NCI-H226 (cell line): ENCODE measurements around the gene JAG1.
"Not testable (repeated sequence)": the region's sequence is repeated elsewhere in the genome, so short reads cannot be mapped to it uniquely, and the experiment has no call there.

Experiments
- DNase-seq: peaks from one replicate; pipeline ENCODE4 v3.0.0-alpha.2; 2015

Gene JAG1

DNA sequence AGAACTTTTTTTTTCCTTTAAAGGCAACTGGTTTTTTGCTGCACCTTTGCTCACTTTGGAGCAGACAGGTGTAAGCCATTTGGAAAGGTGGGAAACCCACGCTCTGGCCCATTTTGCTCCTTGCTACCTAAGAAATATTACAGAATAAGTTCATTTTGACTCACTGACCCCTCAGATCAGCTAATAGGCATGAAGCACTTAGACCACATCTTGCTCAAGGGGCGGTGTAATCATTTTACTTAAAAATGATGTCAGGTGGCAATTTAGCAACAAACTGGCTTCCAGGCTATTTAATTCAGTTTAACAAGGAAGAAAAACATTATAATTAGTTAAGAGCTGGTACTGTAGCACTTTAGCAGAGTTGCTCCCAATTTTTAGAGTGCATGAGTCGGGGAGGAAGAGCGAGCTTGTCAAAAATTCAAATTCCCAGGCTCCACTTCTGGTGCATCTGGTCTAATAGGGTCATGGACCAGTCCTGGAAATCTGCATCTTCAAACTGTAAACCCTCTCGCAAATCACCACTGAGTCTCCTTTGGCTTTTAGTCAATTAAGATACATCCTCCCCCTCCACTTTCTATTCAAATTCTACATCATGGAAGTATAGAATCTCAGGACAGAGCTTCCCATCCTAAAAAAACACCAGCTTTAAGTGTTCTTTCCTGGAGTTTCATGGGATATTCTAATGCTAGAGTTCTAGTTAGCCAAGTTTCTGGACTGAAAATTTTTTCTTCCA, 38.2 kb downstream of the JAG1 start:
- DNase-seq = no peak

DNA sequence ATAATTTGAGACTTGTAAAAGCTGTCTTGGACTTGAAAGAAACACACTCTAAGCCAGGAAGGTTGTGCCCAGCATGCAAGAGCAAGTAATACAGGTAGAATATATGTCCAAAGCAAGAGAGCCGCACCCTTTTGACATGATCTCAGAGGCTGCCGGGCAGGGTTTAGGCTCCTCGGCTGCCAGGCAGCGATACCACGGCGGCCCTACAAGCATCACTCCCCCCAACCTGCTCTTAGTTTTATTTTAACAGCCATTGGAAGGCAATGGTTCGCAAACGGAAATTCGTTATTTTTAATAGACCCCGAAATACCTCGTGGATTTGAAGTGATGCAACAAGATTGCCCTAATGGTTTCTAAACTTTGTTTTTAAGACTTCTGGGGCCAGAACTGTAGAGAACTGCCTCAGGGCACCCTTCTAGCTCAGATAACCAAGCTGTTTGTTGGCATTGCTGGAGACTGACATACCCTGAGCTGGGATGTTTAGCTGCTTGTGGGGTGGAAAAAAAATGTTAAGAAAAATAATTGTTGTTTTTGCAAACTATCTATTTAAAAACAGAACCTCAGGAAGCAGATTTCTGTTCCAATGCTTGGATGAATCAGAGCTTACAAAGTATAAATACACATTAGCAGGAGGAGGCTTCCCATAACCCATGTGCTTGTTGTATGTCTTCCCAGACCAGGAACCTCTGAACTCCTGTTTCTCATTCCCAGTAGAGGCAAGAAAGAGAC, 39.0 kb downstream of the JAG1 start:
- no peak for DNase-seq

DNA sequence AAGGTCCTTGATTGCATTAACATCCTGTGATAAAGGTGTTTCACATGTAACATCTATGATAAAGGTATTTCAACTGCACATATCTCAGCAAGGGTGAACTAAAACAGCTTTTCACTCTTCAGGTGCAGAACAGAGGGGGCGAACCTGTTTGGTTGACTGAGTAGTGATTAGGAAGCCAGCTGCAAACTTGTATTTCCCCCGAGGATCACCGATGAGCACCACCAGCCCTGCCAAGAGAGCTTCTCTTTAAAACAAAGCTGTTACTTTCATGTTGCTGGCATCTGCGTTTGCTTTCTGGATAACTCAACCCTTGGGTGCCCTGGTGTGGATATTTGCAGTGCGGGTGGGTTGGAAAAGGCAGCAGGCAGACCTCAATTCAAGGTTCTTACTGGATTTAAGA, 39.6 kb downstream of the JAG1 start:
- no peak for DNase-seq

DNA sequence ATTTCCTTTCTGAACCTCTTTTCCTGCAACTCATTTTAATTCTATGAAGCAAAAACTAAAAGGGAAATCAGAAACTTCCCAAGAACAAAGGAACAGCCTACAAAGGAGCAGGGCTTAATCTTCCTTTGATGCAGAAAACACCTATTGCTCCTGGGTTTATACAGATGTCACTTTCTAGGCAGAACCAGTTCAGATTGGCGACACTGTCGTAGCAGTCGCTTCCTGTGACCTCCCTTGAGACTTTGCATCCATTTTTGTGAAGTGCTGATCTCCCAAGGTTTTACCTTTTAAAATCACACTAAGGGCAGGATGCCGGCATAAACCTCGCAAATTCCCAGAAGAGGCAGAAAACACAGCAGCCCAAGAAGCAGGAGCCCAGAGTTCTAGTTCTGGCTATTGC, 40.1 kb downstream of the JAG1 start:
- no peak for DNase-seq

DNA sequence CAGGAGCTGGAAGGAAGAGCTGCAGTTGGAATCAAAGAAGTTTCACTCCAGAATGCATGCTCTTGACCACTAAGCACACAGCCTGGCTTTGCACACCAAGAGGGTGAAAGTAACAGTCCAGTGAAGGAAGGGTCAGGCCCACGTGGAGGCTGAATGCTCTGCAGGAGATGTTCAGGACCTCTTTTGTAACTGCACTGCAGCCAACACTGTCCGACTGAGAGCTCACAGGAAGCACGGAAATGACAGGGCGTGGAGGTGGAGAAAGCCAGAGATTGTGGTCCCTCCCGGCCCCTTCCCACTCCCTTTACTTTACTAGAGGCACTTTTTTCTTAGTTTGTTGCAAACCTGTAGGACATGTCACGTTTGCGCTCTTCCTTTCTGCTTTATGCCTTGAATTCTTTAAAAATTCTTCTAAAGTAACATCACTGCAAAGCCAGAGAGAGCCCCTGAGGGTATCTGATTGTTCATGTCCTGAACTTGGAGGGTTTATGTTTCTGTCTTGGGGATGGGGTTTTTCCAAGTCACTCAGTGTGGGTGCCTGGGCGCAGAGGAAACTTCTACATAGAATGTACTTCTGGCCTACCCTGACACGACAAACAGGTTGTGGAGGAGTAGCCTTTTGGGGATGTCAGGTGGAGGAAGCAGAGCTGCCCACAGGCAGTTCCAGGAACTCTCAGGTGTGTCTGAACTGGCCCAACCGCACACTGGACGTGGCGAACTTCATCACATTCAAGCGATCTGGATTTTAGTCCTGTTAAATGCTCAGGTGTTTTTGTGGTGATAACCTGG, 40.9 kb downstream of the JAG1 start:
- DNase-seq = no peak

DNA sequence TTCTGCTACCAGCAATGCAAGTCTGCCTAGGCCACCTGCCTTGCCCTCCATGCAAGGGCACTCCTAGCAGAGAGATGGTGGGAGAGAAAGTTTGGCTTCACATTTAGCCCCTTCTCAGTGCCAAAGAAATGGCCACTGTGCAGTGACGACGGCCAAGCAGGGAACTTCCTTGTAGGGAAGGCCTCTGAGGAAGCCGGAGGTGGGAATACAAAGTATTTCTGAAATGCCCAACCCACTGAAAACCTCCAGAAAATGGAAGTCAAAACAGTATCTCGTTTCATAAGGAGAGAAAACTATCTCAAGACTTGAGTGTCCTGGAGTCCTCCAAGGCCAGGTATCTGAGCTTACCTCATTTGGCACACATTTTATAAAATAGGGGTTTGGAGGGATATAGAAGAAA, 42.7 kb downstream of the JAG1 start:
- no peak for DNase-seq

DNA sequence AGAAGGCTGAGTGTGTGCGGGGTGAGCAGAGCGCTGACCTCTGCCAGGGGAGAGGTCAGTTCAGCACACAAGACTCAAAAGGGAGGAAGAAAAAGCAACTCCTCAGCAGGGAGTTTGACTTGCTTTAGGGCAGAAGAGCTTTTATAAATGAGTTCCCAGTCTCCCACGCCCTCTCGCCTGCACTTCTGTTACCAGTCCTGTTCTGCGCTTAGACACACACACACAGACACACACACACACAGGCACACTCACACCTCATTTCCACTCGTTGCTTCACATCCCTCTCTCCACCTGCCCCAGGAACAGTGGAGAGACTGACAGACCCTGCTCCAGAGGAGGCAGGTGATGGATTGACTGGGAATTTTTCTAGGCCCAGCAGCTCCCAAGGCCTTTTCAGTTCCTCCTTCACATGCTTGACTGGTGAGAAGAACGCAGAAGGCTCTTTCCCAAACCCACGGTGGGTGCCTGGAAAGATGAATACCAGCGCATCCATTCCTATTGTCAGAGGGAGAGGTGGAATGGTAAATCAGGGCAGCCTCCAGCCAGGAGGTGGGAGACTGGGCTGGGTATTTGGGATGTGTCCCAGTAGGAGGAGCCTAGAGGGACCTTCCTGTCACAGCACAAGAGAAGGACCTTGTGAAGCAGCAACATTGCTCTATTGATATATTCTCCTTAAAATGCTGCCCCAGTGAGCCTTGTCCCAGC, 43.7 kb downstream of the JAG1 start:
- DNase-seq = no peak

DNA sequence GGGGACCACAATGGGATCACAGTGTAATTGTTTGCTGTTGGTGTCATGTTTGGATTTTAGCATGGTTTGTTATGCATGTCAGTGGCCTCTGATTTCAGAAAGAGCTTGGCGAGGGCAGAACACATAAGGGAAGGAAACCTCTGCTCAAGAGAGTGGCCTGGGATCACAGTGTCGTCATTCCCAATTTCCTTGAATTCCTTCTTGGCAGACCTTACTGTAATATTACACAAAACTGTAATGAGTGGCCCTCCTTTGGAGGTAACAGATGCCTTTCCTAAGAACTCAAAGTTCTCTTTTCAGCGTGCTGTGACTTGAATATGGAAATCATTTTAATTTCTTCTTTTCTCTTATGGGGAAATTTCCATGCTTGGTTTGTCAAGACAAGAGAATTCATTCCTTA, 46.9 kb downstream of the JAG1 start:
- no peak for DNase-seq

DNA sequence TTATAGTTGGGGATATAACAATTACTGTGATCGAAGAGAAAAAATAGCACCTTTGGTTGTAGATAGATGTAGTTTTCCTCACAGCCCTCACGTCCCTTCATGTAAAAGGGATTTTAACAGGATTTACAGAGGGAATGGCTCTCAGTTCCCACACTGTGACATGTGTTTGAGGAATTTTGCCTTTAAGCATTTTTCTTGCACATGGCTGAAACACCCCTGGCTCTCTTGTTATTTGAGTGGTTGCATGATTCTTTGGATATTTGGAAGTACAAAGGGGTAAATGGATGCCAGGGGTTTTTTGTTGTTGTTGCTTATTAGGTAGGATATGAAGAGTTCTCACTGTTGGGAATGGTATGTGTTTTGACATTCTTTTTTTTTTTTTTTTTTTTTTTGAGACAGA, 48.2 kb downstream of the JAG1 start:
- DNase-seq = no peak

DNA sequence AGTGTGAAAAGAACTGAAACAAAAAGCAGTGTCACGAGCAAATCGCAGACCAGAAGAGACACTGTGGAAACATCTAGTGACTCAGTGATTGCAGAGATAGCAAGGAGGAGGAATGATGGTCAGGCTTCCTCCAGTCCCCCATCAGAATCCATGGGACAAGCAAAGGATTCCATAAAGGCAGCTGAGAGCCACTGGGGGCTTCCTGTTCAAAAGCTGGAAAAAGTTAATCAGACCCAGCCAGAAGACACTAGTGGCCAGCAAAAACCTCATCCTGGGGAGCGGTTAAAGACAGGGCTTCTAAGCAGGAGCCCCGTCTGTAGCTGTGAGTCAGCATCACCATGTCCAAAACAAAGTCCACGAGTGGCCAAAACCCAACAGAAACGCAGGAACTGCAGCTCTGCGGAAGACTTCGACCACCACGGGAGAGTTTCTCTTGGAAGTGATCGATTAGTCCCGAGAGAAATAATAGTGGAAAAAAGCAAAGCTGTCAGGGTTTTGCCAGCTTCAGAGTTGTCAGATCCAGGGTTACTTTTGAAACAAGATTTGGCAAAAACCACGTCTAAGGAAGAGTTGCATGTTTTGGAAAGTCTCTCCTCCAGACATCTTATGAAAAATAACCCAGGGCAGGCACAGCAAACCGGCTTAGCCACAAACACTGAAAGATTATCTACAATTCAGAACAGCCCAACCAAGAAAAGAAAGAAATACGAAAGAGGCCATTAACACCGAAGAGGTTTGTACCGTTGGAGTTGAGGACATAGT, 51.0 kb downstream of the JAG1 start:
- DNase-seq = no peak

DNA sequence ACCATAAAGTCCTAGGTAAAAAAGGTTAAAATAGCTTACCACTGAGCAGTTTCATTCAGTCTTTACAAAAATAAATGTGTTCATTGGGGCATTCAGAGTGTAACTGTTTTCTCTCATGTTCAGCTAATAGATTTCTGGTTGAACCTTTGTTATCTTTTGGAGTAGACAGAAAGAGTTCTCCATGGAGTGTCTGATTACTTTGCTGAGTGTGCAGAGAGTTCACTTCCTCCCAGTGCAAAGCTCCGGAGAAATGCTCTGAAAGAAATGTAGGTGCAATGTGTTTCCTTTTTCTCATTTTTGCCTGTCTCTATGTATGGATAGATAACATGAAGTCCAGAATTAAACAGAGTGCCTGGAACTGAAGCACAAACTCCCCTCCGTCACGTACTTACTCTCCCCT, 52.6 kb downstream of the JAG1 start:
- DNase-seq = no peak

DNA sequence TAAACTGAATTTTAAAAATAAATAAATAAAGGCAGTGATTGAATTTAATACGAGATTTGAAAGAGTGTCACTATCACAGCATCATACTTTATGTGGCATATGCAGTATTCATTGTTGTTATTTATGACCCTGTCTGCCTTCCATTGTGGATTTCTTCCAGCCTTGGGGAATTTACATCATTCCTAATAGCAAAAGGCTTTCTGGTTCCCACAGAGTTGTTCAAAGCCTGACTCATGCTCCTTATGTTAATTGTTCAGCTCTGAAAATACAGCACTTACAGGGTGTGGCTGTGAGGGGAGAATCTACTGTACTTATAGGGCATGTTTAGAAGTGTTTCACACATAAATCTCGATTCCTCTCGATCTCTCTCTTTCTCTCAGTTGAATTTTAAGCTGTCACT, 54.4 kb downstream of the JAG1 start:
- peak; percentile 34 for DNase-seq

DNA sequence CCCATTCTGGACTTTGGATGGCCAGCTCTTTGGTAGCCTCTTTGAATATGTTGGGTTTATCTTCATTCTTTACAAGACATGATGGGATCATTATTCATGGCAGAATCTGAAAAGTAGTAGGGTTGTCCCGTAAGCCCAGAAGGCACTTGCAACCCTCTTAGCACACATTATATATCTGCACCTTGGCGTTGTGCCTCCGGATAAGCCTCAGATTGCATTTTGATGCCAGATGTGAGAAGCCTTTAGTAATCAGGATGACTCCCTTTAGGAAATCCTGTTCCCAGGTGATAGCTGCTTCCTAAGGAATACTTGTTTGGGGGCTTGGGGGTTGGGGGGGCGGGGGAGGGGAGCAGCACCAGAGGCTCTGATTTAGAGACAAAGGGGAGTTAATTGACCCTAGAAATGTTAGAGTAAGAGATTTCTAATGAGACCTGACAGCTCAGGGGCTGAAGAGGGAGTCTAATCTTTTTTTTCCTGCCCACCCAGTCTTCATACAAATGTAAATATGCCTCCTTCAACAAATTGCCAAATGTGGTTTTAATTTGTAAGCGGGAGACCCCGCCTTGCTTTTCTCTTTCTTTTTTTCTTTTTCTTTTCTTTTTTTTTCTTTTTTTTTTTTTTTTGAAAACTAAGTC, 55.1 kb downstream of the JAG1 start:
- no peak for DNase-seq

DNA sequence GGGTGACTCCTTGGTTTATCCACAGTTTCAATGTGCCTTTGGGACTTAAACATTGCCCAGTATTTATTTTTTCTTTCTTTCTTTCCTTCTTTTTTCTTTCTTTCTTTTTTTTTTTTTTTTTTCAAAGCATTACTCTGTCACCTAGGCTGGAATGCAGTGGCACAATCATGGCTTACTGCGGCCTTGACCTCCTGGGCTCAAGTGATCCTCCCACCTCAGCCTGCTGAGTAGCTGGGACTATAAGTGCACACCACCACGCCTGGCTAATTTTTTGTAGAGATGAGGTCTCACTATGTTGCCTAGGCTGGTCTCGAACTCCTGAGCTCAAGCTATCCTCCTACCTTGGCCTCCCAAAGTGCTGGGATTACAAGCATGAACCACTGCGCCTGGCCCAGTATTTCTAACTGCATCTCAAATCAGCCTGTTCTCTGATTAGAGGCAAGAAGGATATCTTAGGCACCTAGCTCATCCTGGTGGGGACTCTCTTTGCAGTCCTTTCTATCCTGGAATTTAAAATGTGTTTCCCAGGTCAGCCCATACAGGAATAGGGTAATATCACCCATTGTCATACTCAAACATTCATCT, 56.2 kb downstream of the JAG1 start:
- DNase-seq = not testable (repeated sequence)

DNA sequence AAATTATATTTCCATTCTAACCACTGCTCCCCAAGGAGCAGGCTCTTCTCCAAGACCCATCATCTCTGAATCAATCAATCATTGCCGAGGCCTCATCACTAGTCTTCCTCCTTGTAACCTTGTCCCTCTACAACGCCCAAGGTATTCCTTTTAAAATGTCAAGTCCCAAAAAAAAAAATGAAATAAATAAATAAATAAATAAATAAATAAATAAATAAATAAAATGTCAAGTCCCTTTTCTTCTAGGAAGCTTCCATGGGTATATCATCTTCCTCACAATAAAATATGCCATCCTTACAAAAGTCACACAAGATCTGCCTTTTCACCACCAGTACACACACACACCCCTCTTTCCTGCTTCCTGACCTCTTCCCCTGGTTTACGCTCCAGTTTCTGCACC, 57.6 kb downstream of the JAG1 start:
- DNase-seq = no peak

DNA sequence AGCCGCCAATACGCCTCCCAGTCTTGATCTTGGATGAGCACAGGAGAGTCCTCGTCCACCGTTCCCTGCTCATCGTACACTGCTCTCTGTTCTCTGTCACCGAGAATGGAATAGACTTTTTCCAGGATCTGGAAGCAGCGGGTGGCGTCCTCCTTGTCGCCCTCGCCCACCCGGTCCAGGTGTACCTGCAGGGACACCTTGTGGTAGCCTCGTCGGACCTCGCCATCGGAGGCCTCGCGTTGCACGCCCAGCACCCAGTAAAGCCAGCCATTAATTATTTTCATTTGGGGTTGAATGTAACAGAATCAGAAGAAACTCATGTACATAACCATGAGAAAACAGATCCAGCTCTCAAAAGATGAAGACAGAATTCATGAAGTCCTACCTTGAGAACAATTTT, 59.9 kb downstream of the JAG1 start:
- no peak for DNase-seq

DNA sequence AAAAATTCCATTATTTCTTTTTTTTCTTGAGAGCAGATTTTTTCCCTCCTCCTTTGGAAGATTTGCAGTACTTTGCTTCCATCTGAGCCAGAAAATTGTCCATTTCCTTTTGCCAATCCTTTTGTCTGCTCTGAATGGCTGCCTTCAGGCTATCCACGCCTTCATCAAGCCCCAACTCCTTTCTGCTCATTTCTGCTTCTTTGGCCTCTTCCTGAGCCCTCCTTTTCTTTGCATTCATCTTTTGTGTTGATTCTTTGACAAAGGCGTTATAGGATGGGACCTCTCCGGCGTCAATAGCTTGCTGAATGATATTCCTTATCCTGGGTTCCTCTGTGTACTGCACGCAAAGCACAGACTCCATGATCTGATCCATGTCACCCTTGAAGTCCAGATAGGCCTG, 60.4 kb downstream of the JAG1 start:
- DNase-seq = not testable (repeated sequence)

DNA sequence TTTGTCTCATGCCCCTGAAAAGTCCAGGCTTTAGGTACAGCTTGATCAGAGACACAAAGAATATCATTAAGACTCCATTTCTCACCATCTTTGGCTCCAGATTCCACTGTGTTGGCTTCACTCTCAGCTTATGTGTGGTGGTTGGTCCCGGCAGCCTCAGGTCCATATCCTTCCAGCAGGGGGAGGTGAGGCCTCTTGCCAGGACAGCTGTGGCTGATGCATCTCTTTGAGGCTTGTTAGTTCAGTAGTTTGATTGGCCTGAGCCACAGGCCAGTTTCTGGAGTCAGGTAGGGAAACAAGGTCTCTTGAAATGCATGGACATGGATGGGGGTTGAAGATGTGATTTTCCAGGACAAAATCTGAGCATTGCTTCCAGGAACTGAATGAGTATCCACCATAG, 62.4 kb downstream of the JAG1 start:
- no peak for DNase-seq

DNA sequence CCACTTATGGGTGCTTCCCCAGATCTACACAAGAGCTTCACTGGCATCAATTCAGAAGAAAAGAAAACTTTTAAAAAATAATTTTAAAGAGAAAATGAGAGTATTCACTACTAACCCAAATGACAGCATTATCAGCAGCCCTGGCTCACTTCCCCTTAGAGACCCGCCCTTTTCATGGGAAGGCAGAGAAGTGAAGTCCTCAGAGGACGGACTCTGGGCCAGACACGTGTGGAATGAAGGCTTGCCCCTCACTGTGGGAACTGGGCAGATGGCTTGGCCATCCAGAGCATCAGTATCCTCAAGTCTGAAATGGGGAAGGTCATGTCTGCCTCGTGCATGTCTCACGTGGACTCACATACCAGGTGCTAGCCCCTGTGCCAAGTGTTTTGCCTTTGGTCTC, 63.5 kb downstream of the JAG1 start:
- no peak for DNase-seq

DNA sequence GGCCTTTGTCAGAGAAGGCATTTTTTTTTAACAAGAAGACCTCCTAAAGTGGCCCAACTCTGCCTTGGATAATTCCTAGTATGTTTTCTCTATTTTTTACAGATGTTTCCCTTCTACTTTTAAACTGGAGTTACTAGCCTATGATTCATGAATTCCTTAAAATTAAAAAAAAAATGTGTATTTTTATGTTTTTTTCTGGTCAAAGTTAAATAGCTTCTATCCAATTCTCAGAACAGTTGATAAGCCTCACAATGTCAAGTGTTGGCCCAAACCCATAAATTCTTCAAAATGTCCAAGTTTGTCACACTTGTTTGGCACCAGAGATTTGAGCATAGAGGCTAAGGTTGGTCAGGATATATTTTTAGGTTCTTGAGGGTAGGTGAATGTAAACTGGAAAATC, 64.0 kb downstream of the JAG1 start:
- no peak for DNase-seq

DNA sequence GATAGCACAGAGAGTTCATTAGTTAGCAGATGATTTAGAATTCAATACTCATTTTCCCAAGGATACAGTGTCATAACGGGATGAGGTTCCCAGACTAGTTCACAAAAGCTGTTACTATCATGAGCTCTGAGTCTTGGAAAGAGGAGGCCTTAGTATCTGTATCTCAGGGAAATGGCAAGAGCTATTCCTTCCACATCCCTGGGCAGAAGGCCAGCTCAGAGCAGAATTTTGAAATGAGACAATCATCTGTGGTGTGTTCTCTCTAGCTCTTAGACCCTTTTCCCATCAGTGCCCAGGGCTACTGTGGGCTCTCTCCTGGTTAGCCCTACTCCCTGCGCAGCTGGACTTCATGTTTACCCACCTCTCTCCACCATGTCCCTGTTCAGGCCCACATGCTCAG, 64.5 kb downstream of the JAG1 start:
- DNase-seq = peak; percentile 12
